Measurements from ENCODE around the gene BATF.

GRCh38 chr14:75482366-75482765 is 39.9 kb upstream of the BATF start:
- TF ChIP-seq, protein P1, sequence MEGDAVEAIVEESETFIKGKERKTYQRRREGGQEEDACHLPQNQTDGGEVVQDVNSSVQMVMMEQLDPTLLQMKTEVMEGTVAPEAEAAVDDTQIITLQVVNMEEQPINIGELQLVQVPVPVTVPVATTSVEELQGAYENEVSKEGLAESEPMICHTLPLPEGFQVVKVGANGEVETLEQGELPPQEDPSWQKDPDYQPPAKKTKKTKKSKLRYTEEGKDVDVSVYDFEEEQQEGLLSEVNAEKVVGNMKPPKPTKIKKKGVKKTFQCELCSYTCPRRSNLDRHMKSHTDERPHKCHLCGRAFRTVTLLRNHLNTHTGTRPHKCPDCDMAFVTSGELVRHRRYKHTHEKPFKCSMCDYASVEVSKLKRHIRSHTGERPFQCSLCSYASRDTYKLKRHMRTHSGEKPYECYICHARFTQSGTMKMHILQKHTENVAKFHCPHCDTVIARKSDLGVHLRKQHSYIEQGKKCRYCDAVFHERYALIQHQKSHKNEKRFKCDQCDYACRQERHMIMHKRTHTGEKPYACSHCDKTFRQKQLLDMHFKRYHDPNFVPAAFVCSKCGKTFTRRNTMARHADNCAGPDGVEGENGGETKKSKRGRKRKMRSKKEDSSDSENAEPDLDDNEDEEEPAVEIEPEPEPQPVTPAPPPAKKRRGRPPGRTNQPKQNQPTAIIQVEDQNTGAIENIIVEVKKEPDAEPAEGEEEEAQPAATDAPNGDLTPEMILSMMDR (IDR thresholded peaks at IDR 0.05): no peak
- TF ChIP-seq POLR2A (IDR thresholded peaks at IDR 0.05): no peak

Measured in Peyer's patch (tissue), 4 donors.